HG03108 (cell line): ENCODE results near the gene DDX43.
"Not testable (repeated sequence)": the region's sequence is repeated elsewhere in the genome, so short reads cannot be mapped to it uniquely, and the experiment has no call there.

Experiments used
- ATAC-seq: cut with Tn5 transposase; IDR thresholded peaks from one replicate; pipeline ENCODE4 v1.9.1; 2021; ENCODE audit warnings: moderate library complexity; ENCODE audit not compliant: unreplicated experiment

DDX43 gene

GRCh38 chr6:73388800-73389512, 5.7 kb upstream of the DDX43 start:
- ATAC-seq = peak; percentile 66

GRCh38 chr6:73389854-73390253, 4.8 kb upstream of the DDX43 start:
- no peak for ATAC-seq

DNA sequence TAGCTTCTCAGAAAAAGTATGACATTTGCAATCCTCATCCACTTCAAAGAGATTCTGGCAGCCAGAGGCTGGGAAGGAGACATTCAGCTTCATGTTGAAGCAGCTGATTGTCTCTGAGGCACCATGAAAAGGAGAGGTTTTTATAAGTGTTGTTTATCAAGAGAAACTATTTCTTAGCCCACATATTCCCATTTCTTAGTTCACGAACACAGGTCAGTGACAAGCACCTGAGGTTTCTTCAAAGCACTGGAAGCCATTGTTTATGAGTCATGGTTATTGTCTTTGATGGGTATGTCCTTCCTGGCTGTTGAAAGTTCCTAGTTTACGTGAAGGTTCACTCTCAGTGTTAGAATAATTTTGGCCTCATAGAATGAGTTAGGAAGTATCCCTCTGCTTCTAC, 3.0 kb upstream of the DDX43 start:
- ATAC-seq = no peak

GRCh38 chr6:73392188-73392587, 2.4 kb upstream of the DDX43 start:
- ATAC-seq = not testable (repeated sequence)

DNA sequence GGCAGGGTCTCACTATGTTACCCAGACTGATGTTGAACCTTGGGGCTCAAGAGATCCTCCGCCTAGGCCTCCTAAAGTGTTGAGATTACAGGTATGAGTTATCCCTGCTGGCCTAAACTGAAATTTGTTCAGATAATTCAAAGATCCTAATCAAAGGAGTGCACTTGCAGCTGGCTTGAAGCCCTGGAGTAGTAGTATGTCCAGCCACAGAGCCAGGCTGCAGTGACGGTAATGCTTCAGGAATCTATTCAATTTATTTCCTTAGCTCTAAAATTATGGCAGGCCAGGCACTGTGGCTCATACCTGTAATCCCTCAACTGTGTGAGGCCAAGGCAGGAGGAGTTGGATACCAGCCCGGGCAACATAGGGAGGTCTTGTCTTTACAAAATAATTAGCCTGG, 1.4 kb upstream of the DDX43 start:
- ATAC-seq = no peak

- no peak for ATAC-seq
Observed at GRCh38 chr6:73395875-73396274, 1.2 kb downstream of the DDX43 start.

DNA sequence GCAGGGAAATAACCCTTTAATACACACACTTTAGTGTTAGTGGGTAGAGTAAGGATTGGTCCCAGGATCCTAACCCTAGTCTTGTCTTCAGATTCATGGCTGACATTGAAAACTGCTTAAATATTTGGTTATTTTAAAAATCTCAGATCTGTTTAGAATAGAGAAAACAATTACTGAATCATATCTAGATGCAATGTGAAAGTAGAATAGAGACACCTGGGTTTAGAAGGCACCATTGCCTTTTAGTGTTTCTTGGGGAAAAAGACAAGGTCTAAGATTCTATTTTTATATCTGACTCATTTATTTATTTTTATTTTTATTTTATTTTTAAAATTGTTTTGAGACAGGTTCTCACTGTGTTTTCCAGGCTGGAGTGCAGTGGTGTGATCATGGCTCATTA, 6.0 kb downstream of the DDX43 start:
- no peak for ATAC-seq

GRCh38 chr6:73409395-73409794, 14.8 kb downstream of the DDX43 start:
- ATAC-seq = no peak

DNA sequence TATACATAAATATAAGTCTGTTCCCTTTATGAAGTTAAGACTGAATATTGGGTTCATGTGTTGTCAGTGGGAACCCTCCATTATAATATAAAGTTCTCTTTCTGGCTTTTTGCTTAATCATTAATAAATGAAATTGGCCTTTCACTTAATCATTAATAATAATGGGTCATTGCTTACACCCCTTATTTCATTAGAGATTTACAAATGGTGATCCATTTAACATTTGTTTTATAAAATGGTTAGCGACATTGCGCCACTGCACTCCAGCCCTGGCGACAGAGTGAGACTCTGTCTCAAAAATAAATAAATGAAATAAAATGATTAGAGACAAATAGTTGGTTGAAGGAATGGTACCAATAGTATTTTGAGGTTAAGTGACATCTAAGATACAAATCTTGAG, 18.5 kb downstream of the DDX43 start:
- no peak for ATAC-seq

GRCh38 chr6:73418081-73418741, 23.6 kb downstream of the DDX43 start:
- ATAC-seq = no peak

DNA sequence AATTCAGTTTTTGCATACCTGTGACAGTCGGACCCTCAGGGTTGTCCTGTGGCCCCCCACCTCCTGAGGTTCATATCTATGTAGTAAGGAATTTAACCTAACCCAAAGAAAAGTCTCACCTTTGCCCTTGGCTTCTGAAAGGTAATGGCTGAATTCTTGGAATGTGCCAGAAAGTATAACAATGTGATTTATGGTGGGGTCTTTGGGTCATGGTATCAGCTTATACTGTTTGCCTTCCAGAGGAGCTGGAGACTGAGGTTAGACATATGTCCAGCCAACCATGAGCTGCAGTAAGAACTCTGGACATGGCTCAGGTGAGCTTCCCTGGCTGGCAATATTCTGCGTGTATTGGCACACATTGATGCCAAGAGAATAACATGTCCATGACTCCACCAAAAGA, 26.9 kb downstream of the DDX43 start:
- no peak for ATAC-seq

GRCh38 chr6:73435236-73435635, 40.6 kb downstream of the DDX43 start:
- no peak for ATAC-seq

- no peak for ATAC-seq
Observed at GRCh38 chr6:73443555-73443954, 48.9 kb downstream of the DDX43 start.

DNA sequence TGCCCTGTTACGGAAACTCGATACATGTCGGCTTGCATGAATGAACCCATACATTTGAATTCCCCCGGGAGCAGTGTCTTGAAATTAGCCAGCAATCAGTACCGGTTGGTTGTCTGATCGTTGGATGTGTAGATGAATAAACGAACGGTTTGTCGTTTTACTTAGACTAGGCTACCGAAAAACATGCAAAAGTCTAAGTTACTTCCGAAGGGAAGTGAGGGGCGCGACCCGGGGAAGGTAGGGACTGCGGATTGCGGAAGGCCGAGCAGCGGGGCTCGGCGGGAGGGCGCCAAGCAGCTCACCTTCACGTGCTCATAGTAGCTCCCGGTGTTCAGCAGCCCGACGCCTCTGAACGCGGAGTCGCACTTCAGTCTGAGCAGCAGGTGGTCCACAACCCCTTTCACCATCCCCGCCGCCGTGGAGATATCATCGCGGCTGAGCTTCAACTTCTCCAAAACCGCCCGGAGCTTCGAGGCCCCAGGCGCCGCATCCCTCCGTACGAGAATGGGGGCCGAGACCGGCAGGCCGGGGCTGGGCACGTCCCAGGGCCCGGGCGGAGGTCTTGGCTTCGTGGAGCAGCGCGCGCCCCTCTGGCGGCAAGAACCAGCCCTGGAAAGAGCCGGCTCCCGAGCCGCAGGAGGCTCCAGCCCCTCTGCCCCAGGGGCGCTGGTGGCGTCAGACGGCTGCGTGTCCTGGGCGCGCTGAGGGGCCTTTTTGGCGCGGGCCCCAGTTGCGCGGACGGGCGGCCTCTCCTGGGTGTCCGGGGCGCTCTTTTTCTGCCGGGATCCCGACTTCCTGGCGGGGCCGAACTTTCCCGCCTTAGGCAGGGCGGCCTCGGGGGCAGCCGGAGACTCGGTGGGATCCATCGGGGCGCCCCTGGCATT, 56.8 kb downstream of the DDX43 start:
- peak; percentile 41 for ATAC-seq

DNA sequence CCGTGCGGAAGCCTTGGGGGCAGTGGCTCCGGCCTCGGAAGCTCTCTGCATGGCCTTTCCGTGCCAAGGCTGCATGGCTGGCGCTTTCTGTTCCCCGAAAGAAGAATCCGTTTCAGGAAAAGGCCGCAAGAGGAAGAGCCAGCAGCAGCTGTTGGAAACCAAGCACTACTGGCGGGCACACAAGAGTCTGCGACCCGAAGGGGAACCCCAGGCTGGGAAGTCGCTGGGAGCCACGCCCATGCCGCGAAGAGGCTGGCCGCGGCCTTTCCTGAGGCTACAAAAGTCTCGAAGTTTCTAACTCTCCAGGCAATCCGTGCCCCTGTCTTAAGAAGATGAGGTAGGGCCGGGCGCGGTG, 57.5 kb downstream of the DDX43 start, which contains the start of gene CGAS:
Gene CGAS (minus strand): TSS at position 191 of the 355 bp plus-strand sequence. CDS start 116 bp downstream, at position 75.
- ATAC-seq = peak; percentile 73

DNA sequence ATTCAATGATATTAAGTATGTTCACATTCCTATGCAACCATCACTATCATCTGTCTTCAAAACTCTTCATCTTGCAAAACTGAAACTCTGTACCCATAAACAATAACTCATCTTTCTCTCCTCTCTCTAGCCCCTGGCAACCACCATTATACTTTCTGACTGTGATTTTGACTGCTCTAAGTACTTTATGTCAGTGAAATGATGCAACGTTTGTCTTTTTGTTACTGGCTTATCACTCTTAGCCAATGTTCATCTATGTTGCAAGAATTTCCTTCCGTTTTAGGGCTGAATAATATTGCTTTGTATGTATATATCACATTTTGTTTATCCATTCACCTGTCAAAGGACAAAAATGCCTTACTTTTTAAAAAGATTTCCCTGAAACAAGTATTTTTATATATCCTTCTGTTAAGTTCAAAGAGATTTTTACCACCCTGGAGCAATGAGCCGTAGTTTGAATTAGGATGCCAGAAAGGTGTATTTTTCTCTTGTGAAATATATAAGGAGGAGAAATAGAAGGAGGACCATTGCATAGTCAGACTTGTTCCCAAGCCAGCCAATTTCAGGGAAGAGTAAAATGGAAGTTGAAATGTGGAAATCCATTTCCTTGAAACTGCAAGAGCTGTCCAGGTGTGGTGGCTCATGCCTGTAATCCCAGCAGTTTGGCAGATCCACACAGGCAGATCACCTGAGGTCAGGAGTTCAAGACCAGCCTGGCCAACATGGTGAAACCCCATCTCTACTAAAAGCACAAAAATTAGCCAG, 61.4 kb downstream of the DDX43 start:
- no peak for ATAC-seq

DNA sequence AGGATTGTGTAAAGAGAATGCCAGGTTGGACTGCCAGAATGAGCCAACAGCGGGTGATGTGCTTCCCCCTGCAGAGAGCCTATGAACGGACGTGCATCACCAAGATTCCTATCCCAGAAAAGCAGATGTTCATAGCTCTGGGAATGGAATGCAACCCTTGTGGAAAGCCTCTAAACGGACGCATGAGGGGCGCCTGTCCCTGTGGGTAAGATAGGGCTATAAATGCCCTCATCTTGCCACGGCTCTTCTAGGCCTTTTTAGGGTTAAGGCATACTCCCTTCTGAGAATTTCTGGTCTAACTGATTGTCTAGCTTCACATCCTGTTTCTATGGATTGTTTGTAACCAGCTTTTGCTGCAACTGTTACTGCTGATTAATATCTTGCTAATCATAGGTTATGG, 64.8 kb downstream of the DDX43 start:
- ATAC-seq = not testable (repeated sequence)

DNA sequence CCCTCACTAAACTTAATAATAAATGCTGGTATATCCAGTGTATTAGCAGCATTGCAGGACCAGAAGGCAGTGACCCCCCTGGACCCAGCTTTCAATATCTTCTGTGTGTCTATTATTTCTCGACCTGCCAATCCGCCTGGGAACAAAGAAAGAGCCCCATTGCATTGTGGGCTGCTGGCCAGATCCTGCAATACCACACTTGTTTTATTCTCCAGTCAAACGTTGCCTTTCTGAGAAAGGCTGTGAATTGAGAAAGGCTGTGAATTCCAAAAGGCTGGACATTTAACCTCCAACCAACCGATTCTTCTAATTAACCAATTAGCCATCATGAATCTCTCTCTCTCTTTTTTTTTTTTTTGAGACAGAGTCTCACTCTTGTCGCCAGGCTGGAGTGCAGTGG, 65.4 kb downstream of the DDX43 start:
- ATAC-seq = no peak

GRCh38 chr6:73461537-73462350, 67.1 kb downstream of the DDX43 start, which contains the start of gene MTO1:
Gene MTO1, plus strand, starts transcription at chr6:73461737. Its CDS starts 118 bp downstream, at chr6:73461855.
- ATAC-seq = peak; percentile 97
